HG03175 (cell line): Measurements from ENCODE around the gene ABCC8.

ENCODE experiments used
- ATAC-seq: cut with Tn5 transposase; IDR thresholded peaks from one replicate; pipeline ENCODE4 v1.9.1; 2021; ENCODE audit warnings: mild to moderate bottlenecking, moderate library complexity; ENCODE audit not compliant: unreplicated experiment

The ABCC8 gene

GRCh38 chr11:17476317-17477083 is at the start of gene ABCC8:
Gene ABCC8 (minus strand): TSS chr11:17476845. CDS start chr11:17476776, 69 bp downstream.
- no peak for ATAC-seq

- ATAC-seq: no peak
Measured at GRCh38 chr11:17526326-17526725, 49.7 kb upstream of the ABCC8 start.

- ATAC-seq: no peak
Measured at GRCh38 chr11:17525570-17525969, 48.9 kb upstream of the ABCC8 start.

GRCh38 chr11:17524221-17524620 is 47.6 kb upstream of the ABCC8 start:
- no peak for ATAC-seq

GRCh38 chr11:17522655-17523054 is 46.0 kb upstream of the ABCC8 start:
- no peak for ATAC-seq

- ATAC-seq: no peak
Measured at GRCh38 chr11:17521106-17521900, 44.7 kb upstream of the ABCC8 start.

- ATAC-seq: no peak
Measured at GRCh38 chr11:17519061-17519885, 42.6 kb upstream of the ABCC8 start.

- no peak for ATAC-seq
Measured at GRCh38 chr11:17518366-17518765, 41.7 kb upstream of the ABCC8 start.

GRCh38 chr11:17517186-17517585 is 40.5 kb upstream of the ABCC8 start:
- no peak for ATAC-seq

- ATAC-seq: no peak
Measured at GRCh38 chr11:17516551-17517150, 40.0 kb upstream of the ABCC8 start.

- no peak for ATAC-seq
Measured at GRCh38 chr11:17515443-17516176, 39.0 kb upstream of the ABCC8 start.

- ATAC-seq: no peak
Measured at GRCh38 chr11:17514476-17514875, 37.8 kb upstream of the ABCC8 start.

GRCh38 chr11:17513853-17514252 is 37.2 kb upstream of the ABCC8 start:
- ATAC-seq: no peak

GRCh38 chr11:17512101-17512500 is 35.5 kb upstream of the ABCC8 start:
- ATAC-seq: no peak

- no peak for ATAC-seq
Measured at GRCh38 chr11:17511571-17511970, 34.9 kb upstream of the ABCC8 start.

GRCh38 chr11:17510507-17511206 is 34.0 kb upstream of the ABCC8 start:
- no peak for ATAC-seq

- ATAC-seq: no peak
Measured at GRCh38 chr11:17508791-17509190, 32.1 kb upstream of the ABCC8 start.

GRCh38 chr11:17508306-17508705 is 31.7 kb upstream of the ABCC8 start:
- no peak for ATAC-seq

- ATAC-seq: no peak
Measured at GRCh38 chr11:17507773-17508172, 31.1 kb upstream of the ABCC8 start.

GRCh38 chr11:17506942-17507341 is 30.3 kb upstream of the ABCC8 start:
- ATAC-seq: peak; percentile 71
